ENCODE measurements around the gene CFAP77. TPM values are rescaled to one million over a fixed set of nuclear protein-coding genes. Genes with fewer than 3 reads are reported as not detected.

The CFAP77 gene
- total RNA-seq, 4 donors from 2014 or later: 0.66 TPM; not detected in 3

GRCh38 chr9:132404228-132404881 lies 5.7 kb upstream of the CFAP77 start:
- Histone ChIP-seq H3K9me3 (no peaks in the 10 kb centered on the region), H3K4me3 (no peak overlapping the region), H3K36me3 (peaks cover 0 to 41% (median 0%) of the 10 kb centered on the region in 3 donors), H3K27ac (no peak overlapping the region), H3K4me1 (peaks cover 0 to 30% (median 10%) of the 10 kb centered on the region in 4 donors), H3K27me3 (peaks cover 0 to 4% of the 10 kb centered on the region in 2 donors)
- 60 to 62% methylated on average over 9 of the region's 9 CpGs for WGBS, 2 donors
- TF ChIP-seq CTCF (IDR thresholded peaks at IDR 0.05): no peak
- no peak for TF ChIP-seq EP300 (IDR thresholded peaks at IDR 0.05)
- TF ChIP-seq POLR2A (IDR thresholded peaks at IDR 0.05): no peak
- DNase-seq (ENCODE audit: low spot score in 2 of 2): no peak

DNA sequence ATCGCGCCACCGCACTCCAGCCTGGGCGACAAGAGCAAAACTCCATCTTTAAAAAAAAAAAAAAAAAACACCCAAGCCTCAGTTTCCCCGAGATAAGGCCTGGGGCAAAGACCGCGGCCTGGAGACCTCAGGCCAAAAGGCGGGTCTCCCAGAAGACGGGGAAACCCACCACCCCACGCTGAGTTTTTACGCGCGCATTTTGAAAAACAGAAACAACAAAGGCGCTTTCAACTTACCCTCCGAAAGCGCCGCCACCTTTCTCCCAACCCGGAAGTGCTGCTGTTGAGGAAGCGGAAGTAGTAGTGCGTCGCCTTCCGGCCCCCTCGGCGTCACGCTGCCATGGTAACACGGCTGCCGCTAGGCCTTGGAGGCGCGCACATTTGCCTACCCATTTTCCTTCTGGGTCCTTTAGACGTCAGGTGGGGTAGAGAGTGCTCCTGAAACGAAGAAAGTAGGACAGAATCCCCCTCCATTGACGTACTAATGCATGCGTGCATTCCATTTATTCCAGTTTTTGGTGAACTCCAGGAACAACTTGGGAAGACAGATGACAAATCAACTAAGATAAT lies 3.4 kb upstream of the CFAP77 start, which contains the start of gene TTF1:
Gene TTF1 (minus strand): TSS at position 287 of the 569 bp plus-strand sequence. CDS start 4,019 bp downstream, outside the sequence.
- WGBS, 2 donors: 0 to 1% methylated on average over 30 to 33 of the region's 33 CpGs
- H3K9me3 ChIP-seq: no peaks in the 10 kb centered on the region
- peaks cover 0 to 27% of the 10 kb centered on the region in 2 donors for H3K27me3 ChIP-seq
- peaks cover 0 to 20% (median 0%) of the 10 kb centered on the region in 3 donors for H3K36me3 ChIP-seq
- peak within 1 kb of the TSS; percentile 58 to 79 (median 68) for H3K4me3 ChIP-seq
- peaks cover 0 to 52% (median 25%) of the 10 kb centered on the region in 4 donors for H3K4me1 ChIP-seq
- H3K27ac ChIP-seq: peak within 1 kb of the TSS in 1 of 4 donors; percentile 50
- DNase-seq (ENCODE audit: low spot score in 2 of 2): peak; percentile 67 to 79
- TF ChIP-seq POLR2A (IDR thresholded peaks at IDR 0.05) (no peak), CTCF (IDR thresholded peaks at IDR 0.05) (no peak), EP300 (IDR thresholded peaks at IDR 0.05) (peak; percentile 65 to 74)

- Histone ChIP-seq H3K27ac (no peak overlapping the region), H3K9me3 (no peaks in the 10 kb centered on the region), H3K4me1 (peaks cover 0 to 52% (median 25%) of the 10 kb centered on the region in 4 donors), H3K4me3 (peak overlapping the region in 3 of 4 donors; percentile 58 to 68 (median 67)), H3K36me3 (peaks cover 0 to 15% (median 0%) of the 10 kb centered on the region in 3 donors), H3K27me3 (peaks cover 0 to 32% of the 10 kb centered on the region in 2 donors)
- 89 to 90% methylated on average over 2 of the region's 2 CpGs for WGBS, 2 donors
- no peak for DNase-seq (ENCODE audit: low spot score in 2 of 2)
- TF ChIP-seq POLR2A (IDR thresholded peaks at IDR 0.05) (no peak), EP300 (IDR thresholded peaks at IDR 0.05) (no peak), CTCF (IDR thresholded peaks at IDR 0.05) (no peak)
These were observed 2.8 kb upstream of the CFAP77 start for GRCh38 chr9:132407196-132407595.

- TF ChIP-seq POLR2A (IDR thresholded peaks at IDR 0.05): no peak
- TF ChIP-seq EP300 (IDR thresholded peaks at IDR 0.05): no peak
- no peak for TF ChIP-seq CTCF (IDR thresholded peaks at IDR 0.05)
- Histone ChIP-seq H3K4me3 (no peak overlapping the region), H3K36me3 (peaks cover 0 to 2% (median 0%) of the 10 kb centered on the region in 3 donors), H3K4me1 (peaks cover 0 to 52% (median 25%) of the 10 kb centered on the region in 4 donors), H3K27ac (no peak overlapping the region), H3K27me3 (peaks cover 0 to 46% of the 10 kb centered on the region in 2 donors), H3K9me3 (no peaks in the 10 kb centered on the region)
- 81 to 84% methylated on average over 8 of the region's 8 CpGs for WGBS, 2 donors
- DNase-seq (ENCODE audit: low spot score in 2 of 2): no peak
These were observed 1.5 kb upstream of the CFAP77 start for GRCh38 chr9:132408521-132408920.

DNA sequence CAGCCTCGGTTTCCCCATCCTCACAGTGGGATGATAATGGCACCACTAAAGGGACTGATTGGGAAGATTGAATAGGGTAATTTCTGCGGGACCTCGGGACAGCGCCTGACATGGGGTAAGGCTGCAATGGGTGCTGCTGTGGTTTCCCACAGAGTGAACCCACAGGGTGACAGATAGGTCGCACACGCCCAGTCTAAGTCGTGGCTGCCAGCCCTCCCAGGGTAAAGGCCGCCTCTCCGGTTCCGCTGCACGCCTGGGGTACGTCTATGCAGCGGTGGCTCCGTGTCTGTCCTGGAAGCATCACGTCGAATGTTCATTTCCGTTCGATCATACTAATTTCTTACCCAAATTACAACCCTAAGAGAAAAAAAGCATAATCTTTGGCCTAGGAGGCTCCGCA lies 631 bp downstream of the CFAP77 start:
- WGBS, 2 donors: 11 to 12% methylated on average over 18 to 19 of the region's 19 CpGs
- TF ChIP-seq CTCF (IDR thresholded peaks at IDR 0.05): no peak
- TF ChIP-seq EP300 (IDR thresholded peaks at IDR 0.05): no peak
- TF ChIP-seq POLR2A (IDR thresholded peaks at IDR 0.05): no peak
- peaks cover 0 to 67% of the 10 kb centered on the region in 2 donors for H3K27me3 ChIP-seq

More for the DNA sequence above, 631 bp downstream of the CFAP77 start:
- H3K4me3 ChIP-seq: peak overlapping the region; percentile 38 to 54 (median 52)
- DNase-seq (ENCODE audit: low spot score in 2 of 2): no peak
- H3K4me1 ChIP-seq: peaks cover 0 to 35% (median 20%) of the 10 kb centered on the region in 4 donors
- H3K9me3 ChIP-seq: no peaks in the 10 kb centered on the region
- H3K27ac ChIP-seq: no peak overlapping the region
- no peaks in the 10 kb centered on the region for H3K36me3 ChIP-seq
